SU-DHL-6 (cell line): ENCODE measurements around the gene GPR176.

ENCODE experiments used
- H2AFZ ChIP-seq: fragments of 200-600 bp; sonication (generic); 2 replicates; pipeline ENCODE4 v1.6.1; 2014; ENCODE audit warnings: low read depth, mild to moderate bottlenecking, moderate library complexity, mixed read lengths, antibody characterized with exemption, low read length; ENCODE audit not compliant: severe bottlenecking
- H3F3A ChIP-seq: fragments of 200-600 bp; shearing (Covaris generic); 2 replicates; pipeline ENCODE4 v1.6.0; 2016; ENCODE audit warnings: antibody characterized with exemption, mild to moderate bottlenecking; ENCODE audit not compliant: insufficient read depth
- H3K27ac ChIP-seq: fragments of 200-600 bp; sonication (generic); 2 replicates; pipeline ENCODE4 v1.5.1; 2016; ENCODE audit warnings: low read depth, mild to moderate bottlenecking, low read length, moderate library complexity, mixed read lengths
- H3K27me3 ChIP-seq: fragments of 200-600 bp; sonication (generic), shearing (Covaris generic); 2 replicates; pipeline ENCODE4 v1.6.0; 2014; ENCODE audit warnings: mild to moderate bottlenecking, low read length
- H3K36me3 ChIP-seq: fragments of 200-600 bp; sonication (generic); 2 replicates; pipeline ENCODE4 v1.6.1; 2014; ENCODE audit warnings: mild to moderate bottlenecking, low read length, mixed read lengths
- H3K4me2 ChIP-seq: fragments of 300-600, 200-600 bp; shearing (Covaris generic), sonication (generic); 2 replicates; pipeline ENCODE4 v1.6.0; 2014; ENCODE audit warnings: low read length, low read depth, mild to moderate bottlenecking; ENCODE audit not compliant: poor library complexity, severe bottlenecking
- H3K4me3 ChIP-seq: fragments of 200-600 bp; sonication (generic); 2 replicates; pipeline ENCODE4 v1.5.1; 2014; ENCODE audit warnings: antibody characterized with exemption, low read length, mild to moderate bottlenecking, mixed read lengths; ENCODE audit not compliant: insufficient read depth, poor library complexity, severe bottlenecking
- H3K79me2 ChIP-seq: fragments of 200-600 bp; sonication (generic); 2 replicates; pipeline ENCODE4 v1.6.1; 2014; ENCODE audit warnings: mild to moderate bottlenecking, low read length, moderate library complexity; ENCODE audit not compliant: insufficient read depth
- H3K9ac ChIP-seq: fragments of 200-600 bp; sonication (generic); 2 replicates; pipeline ENCODE4 v1.7.0; 2014; ENCODE audit warnings: mild to moderate bottlenecking, low read length
- H3K9me2 ChIP-seq: fragments of 200-600 bp; sonication (generic); replicated peaks from 2 replicates; pipeline ENCODE4 v1.6.1; 2014; ENCODE audit warnings: low read length; ENCODE audit not compliant: insufficient read depth
- H3K9me3 ChIP-seq: fragments of 200-600 bp; sonication (generic); 2 replicates; pipeline ENCODE4 v1.6.1; 2014; ENCODE audit warnings: low read length, mixed read lengths; ENCODE audit not compliant: insufficient read depth
- H4K20me1 ChIP-seq: fragments of 200-600 bp; sonication (generic); 2 replicates; pipeline ENCODE4 v1.6.1; 2014; ENCODE audit warnings: low read depth, mild to moderate bottlenecking, antibody characterized with exemption, low read length, moderate library complexity, mixed read lengths
- EZH2phosphoT487 ChIP-seq: fragments of 200-600 bp; sonication (generic), shearing (Covaris generic); conservative IDR thresholded peaks from 2 replicates; pipeline ENCODE4 v1.6.1; 2018; ENCODE audit warnings: mild to moderate bottlenecking, antibody characterized with exemption, low read length, moderate library complexity, mixed read lengths
- TF ChIP-seq, protein P1 (sequence below): fragments of 200-600 bp; sonication (generic); IDR thresholded peaks from one replicate; pipeline ENCODE4 v1.5.1; 2017; ENCODE audit warnings: antibody characterized with exemption, mild to moderate bottlenecking, low read length, moderate library complexity; ENCODE audit not compliant: insufficient read depth, poor library complexity, severe bottlenecking

GPR176 gene

DNA sequence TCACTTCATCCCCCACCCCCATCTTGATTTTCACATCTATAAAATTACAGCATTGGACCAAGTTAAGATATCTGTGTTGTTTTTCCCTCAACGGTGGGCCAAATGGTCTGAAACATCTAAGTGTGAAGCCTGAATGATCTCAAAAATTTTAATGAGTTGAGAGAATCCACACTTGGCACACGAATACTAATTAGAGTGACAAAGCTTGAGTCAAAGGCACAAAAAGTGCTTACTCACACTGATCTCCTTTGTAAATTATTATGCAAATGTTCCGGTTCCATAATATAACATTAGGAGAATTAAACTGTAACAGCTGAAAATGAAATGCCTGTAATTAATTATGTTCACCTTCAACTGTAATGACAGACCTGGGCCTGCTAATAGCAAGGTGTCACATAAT, 33.6 kb downstream of the GPR176 start:
- Histone ChIP-seq H3F3A (no peaks in the 10 kb centered on the region), H3K9me2 (no peaks in the 10 kb centered on the region), H4K20me1 (no peaks in the 10 kb centered on the region), H3K79me2 (no peaks in the 10 kb centered on the region), H3K9me3 (no peaks in the 10 kb centered on the region), H3K4me3 (no peak overlapping the region), H3K9ac (no peak overlapping the region), H3K27me3 (no peaks in the 10 kb centered on the region), H3K27ac (no peak overlapping the region), H3K36me3 (no peaks in the 10 kb centered on the region), H3K4me2 (no peak overlapping the region), H2AFZ (no peak overlapping the region)
- TF ChIP-seq EZH2phosphoT487, result no peak
- TF ChIP-seq, protein P1, sequence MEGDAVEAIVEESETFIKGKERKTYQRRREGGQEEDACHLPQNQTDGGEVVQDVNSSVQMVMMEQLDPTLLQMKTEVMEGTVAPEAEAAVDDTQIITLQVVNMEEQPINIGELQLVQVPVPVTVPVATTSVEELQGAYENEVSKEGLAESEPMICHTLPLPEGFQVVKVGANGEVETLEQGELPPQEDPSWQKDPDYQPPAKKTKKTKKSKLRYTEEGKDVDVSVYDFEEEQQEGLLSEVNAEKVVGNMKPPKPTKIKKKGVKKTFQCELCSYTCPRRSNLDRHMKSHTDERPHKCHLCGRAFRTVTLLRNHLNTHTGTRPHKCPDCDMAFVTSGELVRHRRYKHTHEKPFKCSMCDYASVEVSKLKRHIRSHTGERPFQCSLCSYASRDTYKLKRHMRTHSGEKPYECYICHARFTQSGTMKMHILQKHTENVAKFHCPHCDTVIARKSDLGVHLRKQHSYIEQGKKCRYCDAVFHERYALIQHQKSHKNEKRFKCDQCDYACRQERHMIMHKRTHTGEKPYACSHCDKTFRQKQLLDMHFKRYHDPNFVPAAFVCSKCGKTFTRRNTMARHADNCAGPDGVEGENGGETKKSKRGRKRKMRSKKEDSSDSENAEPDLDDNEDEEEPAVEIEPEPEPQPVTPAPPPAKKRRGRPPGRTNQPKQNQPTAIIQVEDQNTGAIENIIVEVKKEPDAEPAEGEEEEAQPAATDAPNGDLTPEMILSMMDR, result no peak

DNA sequence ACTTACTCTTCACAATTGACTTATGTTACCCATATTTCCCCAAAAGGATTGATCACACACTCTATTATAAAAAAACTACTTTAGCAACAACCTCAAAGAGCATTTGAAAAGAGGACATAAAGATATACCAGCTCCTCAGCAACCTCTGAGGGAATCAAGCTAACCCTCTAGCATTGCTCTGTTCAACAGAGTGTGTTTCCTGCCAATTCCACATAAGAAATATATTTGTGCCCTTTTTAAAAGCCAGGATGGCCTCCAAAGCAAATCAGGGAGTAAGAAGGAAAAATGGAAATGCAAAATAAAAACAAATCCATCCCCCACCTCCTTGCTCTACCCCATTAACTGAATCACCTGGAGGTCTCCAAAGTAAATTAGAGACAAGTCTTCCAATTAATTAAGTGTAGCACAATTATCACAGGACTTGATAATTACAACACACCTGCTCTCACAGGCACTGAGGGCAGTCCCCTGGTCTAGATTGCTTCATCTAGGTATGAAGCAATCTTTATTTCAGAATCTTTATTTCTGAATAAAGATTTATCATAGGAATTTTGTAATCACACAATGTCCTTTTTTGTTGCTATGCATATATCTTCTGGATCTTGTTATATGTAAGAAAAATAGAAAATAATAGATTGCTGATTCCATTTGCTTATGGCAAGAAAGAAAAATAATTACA, 34.8 kb downstream of the GPR176 start:
- Histone ChIP-seq H3K9me3 (no peaks in the 10 kb centered on the region), H3K4me3 (no peak overlapping the region), H3F3A (no peaks in the 10 kb centered on the region), H3K4me2 (no peak overlapping the region), H4K20me1 (no peaks in the 10 kb centered on the region), H3K79me2 (no peaks in the 10 kb centered on the region), H3K27ac (no peak overlapping the region), H2AFZ (no peak overlapping the region), H3K9ac (no peak overlapping the region), H3K36me3 (no peaks in the 10 kb centered on the region), H3K27me3 (no peaks in the 10 kb centered on the region), H3K9me2 (no peaks in the 10 kb centered on the region)
- TF ChIP-seq, protein P1, result no peak
- TF ChIP-seq EZH2phosphoT487, result no peak

DNA sequence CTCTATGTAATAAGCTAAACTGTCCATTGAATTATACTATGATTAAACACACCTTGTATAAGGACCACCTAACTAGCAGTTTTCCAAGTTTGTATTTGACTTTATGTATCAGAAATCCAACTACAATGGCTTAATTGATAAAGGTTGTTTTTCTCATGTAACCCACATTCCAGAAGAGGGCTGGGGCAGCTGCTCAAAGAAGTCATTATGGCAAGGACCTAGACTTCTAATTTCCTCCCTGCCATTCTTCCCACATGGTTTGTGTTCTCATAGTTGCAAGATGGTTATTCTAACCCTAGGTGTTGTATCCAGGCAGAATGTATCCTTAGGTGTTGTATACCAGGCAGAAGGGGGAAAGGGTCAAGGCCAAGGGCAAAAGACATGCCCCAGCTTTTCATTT, 35.7 kb downstream of the GPR176 start:
- no peak overlapping the region for H3K9ac ChIP-seq
- TF ChIP-seq EZH2phosphoT487, result no peak
- TF ChIP-seq, protein P1, result no peak
- no peaks in the 10 kb centered on the region for H3K27me3 ChIP-seq
- H3K4me2 ChIP-seq, result no peak overlapping the region
- H3K79me2 ChIP-seq, result no peaks in the 10 kb centered on the region
- no peaks in the 10 kb centered on the region for H3F3A ChIP-seq
- H3K36me3 ChIP-seq, result no peaks in the 10 kb centered on the region
- no peak overlapping the region for H2AFZ ChIP-seq
- no peaks in the 10 kb centered on the region for H3K9me2 ChIP-seq
- H4K20me1 ChIP-seq, result no peaks in the 10 kb centered on the region
- no peak overlapping the region for H3K4me3 ChIP-seq
- no peaks in the 10 kb centered on the region for H3K9me3 ChIP-seq
- H3K27ac ChIP-seq, result no peak overlapping the region
